Vagina (tissue), 2 donors: ENCODE data around the gene ZNF536.

Source experiments
- POLR2A ChIP-seq, 2 donors: fragments of 450-650 bp; IDR thresholded peaks; one replicate each; pipeline ENCODE4 v1.6.1; 2017; ENCODE audit warnings: antibody characterized with exemption in 2 of 2, mild to moderate bottlenecking in 2 of 2, moderate library complexity in 2 of 2
- POLR2AphosphoS5 ChIP-seq, 2 donors: sonication (generic); formaldehyde crosslinking; IDR thresholded peaks; one replicate each; pipeline ENCODE4 v1.9.0; 2017; ENCODE audit warnings: antibody characterized with exemption in 2 of 2, mild to moderate bottlenecking in 2 of 2, low read depth in 1 of 2; ENCODE audit not compliant: insufficient read depth in 1 of 2
- TF ChIP-seq, protein P1 (sequence below), 3 experiments: fragments of 450-650 bp in 2 of 3; fragments of 200-600 bp in 1 of 3; sonication (generic) in 1 of 3; IDR thresholded peaks; one replicate each; pipeline ENCODE4 v1.5.1; 2017 to 2019; ENCODE audit warnings: antibody characterized with exemption in 3 of 3, mild to moderate bottlenecking in 2 of 3, moderate library complexity in 2 of 3

GRCh38 chr19:30420881-30421280, 48.7 kb downstream of the ZNF536 start:
- TF ChIP-seq, protein P1, sequence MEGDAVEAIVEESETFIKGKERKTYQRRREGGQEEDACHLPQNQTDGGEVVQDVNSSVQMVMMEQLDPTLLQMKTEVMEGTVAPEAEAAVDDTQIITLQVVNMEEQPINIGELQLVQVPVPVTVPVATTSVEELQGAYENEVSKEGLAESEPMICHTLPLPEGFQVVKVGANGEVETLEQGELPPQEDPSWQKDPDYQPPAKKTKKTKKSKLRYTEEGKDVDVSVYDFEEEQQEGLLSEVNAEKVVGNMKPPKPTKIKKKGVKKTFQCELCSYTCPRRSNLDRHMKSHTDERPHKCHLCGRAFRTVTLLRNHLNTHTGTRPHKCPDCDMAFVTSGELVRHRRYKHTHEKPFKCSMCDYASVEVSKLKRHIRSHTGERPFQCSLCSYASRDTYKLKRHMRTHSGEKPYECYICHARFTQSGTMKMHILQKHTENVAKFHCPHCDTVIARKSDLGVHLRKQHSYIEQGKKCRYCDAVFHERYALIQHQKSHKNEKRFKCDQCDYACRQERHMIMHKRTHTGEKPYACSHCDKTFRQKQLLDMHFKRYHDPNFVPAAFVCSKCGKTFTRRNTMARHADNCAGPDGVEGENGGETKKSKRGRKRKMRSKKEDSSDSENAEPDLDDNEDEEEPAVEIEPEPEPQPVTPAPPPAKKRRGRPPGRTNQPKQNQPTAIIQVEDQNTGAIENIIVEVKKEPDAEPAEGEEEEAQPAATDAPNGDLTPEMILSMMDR (IDR thresholded peaks at IDR 0.05) = no peak
- TF ChIP-seq POLR2A (IDR thresholded peaks at IDR 0.05) = no peak
- no peak for TF ChIP-seq POLR2AphosphoS5 (IDR thresholded peaks at IDR 0.05; ENCODE audit: insufficient read depth in 1 of 2, low read depth in 1 of 2)
